ACC112 (cell line): ENCODE results near the gene SLC7A5.

Experiments
- H2AFZ ChIP-seq: fragments of 200-600 bp; sonication (generic); one replicate; pipeline ENCODE4 v1.6.0; 2017; ENCODE audit warnings: antibody characterized with exemption, low read length; ENCODE audit not compliant: unreplicated experiment
- H3K27ac ChIP-seq: fragments of 200-600 bp; sonication (generic); 2 replicates; pipeline ENCODE4 v1.5.1; 2014; ENCODE audit warnings: low read depth, mild to moderate bottlenecking, antibody characterized with exemption, low read length, moderate library complexity
- H3K27me3 ChIP-seq: fragments of 200-600 bp; sonication (generic); 2 replicates; pipeline ENCODE4 v1.6.1; 2014; ENCODE audit warnings: mild to moderate bottlenecking, antibody characterized with exemption, low read length, moderate library complexity, mixed read lengths; ENCODE audit not compliant: insufficient read depth
- H3K36me3 ChIP-seq: fragments of 200-600 bp; sonication (generic); 2 replicates; pipeline ENCODE4 v1.6.1; 2016; ENCODE audit warnings: mild to moderate bottlenecking, antibody characterized with exemption, low read length, moderate library complexity, mixed read lengths; ENCODE audit not compliant: insufficient read depth
- H3K4me1 ChIP-seq: fragments of 200-600 bp; sonication (generic); one replicate; pipeline ENCODE4 v1.6.1; 2016; ENCODE audit warnings: low read length, mixed read lengths; ENCODE audit not compliant: insufficient read depth, unreplicated experiment, control insufficient read depth
- H3K4me3 ChIP-seq: fragments of 200-600 bp; sonication (generic); 2 replicates; pipeline ENCODE4 v1.5.1; 2014; ENCODE audit warnings: mild to moderate bottlenecking, low read depth, low read length
- H3K79me2 ChIP-seq: fragments of 200-600 bp; sonication (generic); one replicate; pipeline ENCODE4 v1.6.0; 2016; ENCODE audit warnings: low read length; ENCODE audit not compliant: control insufficient read depth, unreplicated experiment, insufficient read depth

Gene SLC7A5

GRCh38 chr16:87844120-87844733, 25.1 kb downstream of the SLC7A5 start:
- no peaks in the 10 kb centered on the region for H3K36me3 ChIP-seq

DNA sequence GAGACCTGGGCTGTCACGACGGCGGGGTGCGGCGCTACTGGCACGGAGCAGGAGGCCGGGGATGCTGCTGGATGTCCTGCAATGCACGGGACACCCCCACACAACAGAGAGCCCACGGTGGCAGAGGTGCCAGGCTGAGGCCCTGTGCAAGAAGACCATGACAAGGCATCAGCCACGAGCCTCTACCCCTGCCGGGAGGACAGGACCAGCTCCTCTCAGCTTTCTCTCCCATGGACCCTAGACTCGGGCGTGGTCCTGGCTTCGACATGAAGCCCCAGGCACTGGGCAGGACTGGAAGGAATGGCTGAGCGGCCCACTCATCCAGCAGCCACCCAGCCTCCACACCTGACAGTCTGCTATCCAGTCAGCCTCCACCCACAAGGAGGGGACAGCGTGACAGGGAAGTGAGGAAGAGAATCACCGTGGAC, 25.6 kb downstream of the SLC7A5 start:
- H3K27ac ChIP-seq: no peak overlapping the region
- H3K36me3 ChIP-seq: no peaks in the 10 kb centered on the region
- no peak overlapping the region for H3K4me3 ChIP-seq
- no peaks in the 10 kb centered on the region for H3K27me3 ChIP-seq
- no peak overlapping the region for H2AFZ ChIP-seq
- no peaks in the 10 kb centered on the region for H3K4me1 ChIP-seq
- peaks cover 5% of the 10 kb centered on the region for H3K79me2 ChIP-seq

More at GRCh38 chr16:87844120-87844733, 25.1 kb downstream of the SLC7A5 start:
- Histone ChIP-seq H2AFZ (no peak overlapping the region), H3K27me3 (no peaks in the 10 kb centered on the region), H3K79me2 (peaks cover 5% of the 10 kb centered on the region), H3K27ac (no peak overlapping the region), H3K4me3 (no peak overlapping the region), H3K4me1 (no peaks in the 10 kb centered on the region)

- Histone ChIP-seq H3K4me1 (no peaks in the 10 kb centered on the region), H3K27me3 (no peaks in the 10 kb centered on the region), H3K27ac (no peak overlapping the region), H3K79me2 (peaks cover 5% of the 10 kb centered on the region), H2AFZ (no peak overlapping the region), H3K36me3 (no peaks in the 10 kb centered on the region), H3K4me3 (no peak overlapping the region)
Measured at GRCh38 chr16:87842209-87842869, 27.0 kb downstream of the SLC7A5 start.

DNA sequence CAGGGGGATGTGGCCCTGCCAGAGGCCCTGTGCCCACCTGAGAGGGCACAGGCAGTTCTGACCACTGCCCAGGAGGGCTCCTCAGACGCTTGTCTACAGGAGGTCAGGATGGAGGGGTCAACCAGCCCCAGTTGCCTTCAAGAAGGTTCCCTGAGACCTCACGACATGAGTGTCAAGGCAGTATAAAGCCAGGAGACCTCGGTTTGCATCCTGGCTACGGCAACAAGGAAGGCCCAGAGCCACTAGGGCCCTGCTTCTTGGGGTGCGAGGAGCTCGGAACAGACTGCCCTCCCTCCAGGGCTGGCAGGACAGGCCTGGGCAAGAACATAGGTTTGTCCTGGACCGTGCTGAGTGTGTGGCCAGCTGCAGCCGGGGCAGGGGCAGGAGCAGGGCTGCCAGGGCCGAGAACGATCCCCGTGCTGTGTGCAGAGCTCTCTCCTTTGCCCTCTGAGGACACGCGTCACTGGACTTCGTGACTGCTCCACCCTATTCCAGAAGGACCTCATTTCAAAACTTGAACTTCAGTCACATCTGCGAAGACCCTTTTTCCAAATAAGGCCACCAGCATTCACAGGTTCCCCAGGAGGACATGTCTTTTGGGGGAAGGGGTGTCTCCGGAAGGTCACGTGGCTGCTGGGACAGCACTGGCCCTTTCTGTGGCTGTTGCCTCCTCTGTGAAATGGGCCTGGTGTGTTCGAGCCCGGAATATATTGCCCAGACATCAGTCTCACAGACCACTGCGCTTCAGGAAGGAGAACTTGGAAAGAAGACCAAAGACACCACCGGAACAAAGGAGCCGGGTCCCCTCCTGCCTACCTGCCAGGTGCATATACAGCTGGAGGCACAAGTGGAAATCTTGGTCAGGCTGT, 27.7 kb downstream of the SLC7A5 start:
- no peaks in the 10 kb centered on the region for H3K36me3 ChIP-seq
- peaks cover 5% of the 10 kb centered on the region for H3K79me2 ChIP-seq
- H3K4me3 ChIP-seq: no peak overlapping the region
- no peak overlapping the region for H2AFZ ChIP-seq
- H3K27me3 ChIP-seq: no peaks in the 10 kb centered on the region
- no peak overlapping the region for H3K27ac ChIP-seq
- H3K4me1 ChIP-seq: no peaks in the 10 kb centered on the region

GRCh38 chr16:87840271-87840978, 28.9 kb downstream of the SLC7A5 start:
- Histone ChIP-seq H3K27ac (no peak overlapping the region), H3K4me3 (no peak overlapping the region), H3K36me3 (no peaks in the 10 kb centered on the region), H3K27me3 (no peaks in the 10 kb centered on the region), H2AFZ (no peak overlapping the region), H3K79me2 (peaks cover 3% of the 10 kb centered on the region), H3K4me1 (no peaks in the 10 kb centered on the region)

DNA sequence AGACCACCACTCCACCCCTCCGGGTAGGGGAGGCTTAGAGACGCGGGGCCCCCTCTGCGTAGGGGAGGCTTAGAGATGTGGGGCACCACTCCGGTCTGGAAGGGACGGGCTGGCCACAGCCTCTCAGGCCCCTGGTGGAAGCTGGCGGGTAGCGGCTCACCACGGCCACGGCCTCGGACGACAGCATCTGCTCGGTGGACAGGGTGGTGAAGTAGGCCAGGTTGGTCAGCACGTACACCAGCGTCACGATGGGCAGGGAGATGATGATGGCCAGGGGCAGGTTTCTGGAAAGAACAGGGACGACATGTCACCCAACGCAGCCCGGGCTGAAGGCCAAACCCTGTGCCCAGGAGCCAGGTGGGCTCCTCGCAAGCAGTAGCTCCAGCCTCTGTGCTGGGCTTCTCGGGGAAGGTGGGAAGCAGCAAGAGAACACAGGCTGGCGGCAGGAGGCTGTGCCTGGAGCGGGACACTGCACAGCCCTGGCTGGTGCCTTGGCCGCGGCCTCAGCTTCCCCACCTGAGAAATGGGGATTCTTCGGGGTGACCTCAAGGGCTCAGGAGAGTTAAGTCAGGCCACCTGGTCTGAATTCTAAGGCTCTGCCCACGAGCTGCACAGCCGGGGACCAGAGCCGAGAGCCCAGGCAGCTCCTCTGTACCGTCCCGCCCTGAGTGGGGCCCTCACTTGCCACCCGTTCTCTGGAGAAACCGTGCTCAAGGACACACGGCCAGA, 29.6 kb downstream of the SLC7A5 start:
- Histone ChIP-seq H3K36me3 (no peaks in the 10 kb centered on the region), H2AFZ (no peak overlapping the region), H3K4me1 (no peaks in the 10 kb centered on the region), H3K27ac (no peak overlapping the region), H3K79me2 (peaks cover 2% of the 10 kb centered on the region), H3K4me3 (no peak overlapping the region), H3K27me3 (no peaks in the 10 kb centered on the region)

GRCh38 chr16:87838643-87839541, 30.4 kb downstream of the SLC7A5 start:
- Histone ChIP-seq H3K4me3 (no peak overlapping the region), H3K4me1 (no peaks in the 10 kb centered on the region), H3K79me2 (peaks cover 2% of the 10 kb centered on the region), H3K36me3 (no peaks in the 10 kb centered on the region), H2AFZ (no peak overlapping the region), H3K27ac (no peak overlapping the region), H3K27me3 (no peaks in the 10 kb centered on the region)

- Histone ChIP-seq H2AFZ (no peak overlapping the region), H3K79me2 (no peaks in the 10 kb centered on the region), H3K27ac (no peak overlapping the region), H3K36me3 (no peaks in the 10 kb centered on the region), H3K4me3 (no peak overlapping the region), H3K4me1 (no peaks in the 10 kb centered on the region), H3K27me3 (no peaks in the 10 kb centered on the region)
Measured at GRCh38 chr16:87837627-87838289, 31.5 kb downstream of the SLC7A5 start.
